ENCODE measurements around the gene TSPAN3.

The TSPAN3 gene

DNA sequence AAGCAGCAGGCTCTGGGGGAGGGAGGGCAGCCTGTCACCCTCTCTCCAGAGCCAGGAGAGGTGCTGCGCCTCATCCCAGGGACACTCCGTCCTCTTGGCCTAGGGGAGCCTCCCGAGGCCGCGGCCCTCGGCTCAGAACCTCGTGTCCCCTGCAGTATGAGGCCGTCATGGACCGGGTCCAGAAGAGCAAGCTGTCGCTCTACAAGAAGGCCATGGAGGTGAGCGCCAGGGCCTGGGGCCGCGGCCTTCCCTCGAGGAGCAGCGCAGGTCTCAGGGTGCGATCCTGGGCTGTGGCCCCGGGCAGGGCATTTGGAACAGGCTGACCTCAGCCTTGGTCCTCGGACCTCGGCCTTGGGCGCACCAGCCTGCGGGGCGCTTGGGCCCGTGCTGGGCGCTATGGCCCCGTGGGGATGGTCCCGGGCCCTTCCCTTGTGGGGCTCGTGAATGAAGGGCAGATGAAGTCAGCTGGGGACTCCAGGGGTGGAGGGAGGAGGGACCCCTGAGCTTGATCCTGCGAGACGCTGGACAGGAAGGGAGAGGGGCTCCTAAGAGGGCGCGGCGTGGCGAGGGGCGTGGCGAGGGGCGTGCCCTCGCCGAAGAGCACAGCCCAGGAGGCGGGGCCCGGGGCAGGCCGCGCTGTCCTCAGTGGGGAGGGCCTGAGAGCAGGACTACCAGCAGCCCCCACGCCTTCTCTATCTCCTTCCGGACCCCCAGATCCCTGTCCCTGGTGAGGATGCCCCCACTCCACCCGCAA is 43.0 kb downstream of the TSPAN3 start:
- no peak for TF ChIP-seq JUND (IDR thresholded peaks at IDR 0.05; ENCODE audit: low read depth)
- in situ Hi-C loops (cut with HindIII; ENCODE audit: low pct_unique_long_range_greater_than_20kb, low sequenced_read_pairs): no loop called here
- no peak for DNase-seq (ENCODE audit: low read depth in 1 of 2, low spot score in 1 of 2)

DNA sequence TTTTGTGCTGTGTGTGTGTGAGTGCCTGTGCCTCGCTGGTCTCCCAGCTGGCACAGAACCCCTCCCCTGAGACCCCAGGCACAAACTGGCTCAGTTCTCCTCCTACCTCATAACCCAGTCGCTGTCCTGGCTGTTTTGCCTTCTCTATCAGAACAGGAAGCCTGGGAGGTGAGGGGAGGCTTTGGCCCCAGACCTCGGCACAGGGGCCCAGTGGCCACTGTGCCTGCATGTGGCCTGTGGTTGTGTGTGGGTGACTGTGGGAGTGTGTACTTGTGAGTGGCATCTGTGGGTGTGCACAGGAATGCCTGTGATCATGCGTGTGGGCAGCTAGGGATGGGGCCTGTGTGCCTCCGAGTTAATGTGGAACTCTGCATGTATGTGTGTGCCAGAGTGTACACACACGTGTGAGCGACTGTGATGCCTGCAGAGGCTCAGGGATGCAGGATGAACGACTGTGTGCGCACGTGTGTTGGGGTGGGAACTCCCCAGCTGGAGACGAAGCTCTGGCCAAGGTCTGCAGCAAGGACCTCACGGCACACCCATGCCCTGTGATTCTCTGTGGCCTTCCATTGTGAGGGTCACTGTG is 43.7 kb downstream of the TSPAN3 start:
- TF ChIP-seq JUND (IDR thresholded peaks at IDR 0.05; ENCODE audit: low read depth): no peak
- in situ Hi-C loops (cut with HindIII; ENCODE audit: low pct_unique_long_range_greater_than_20kb, low sequenced_read_pairs): no loop called here
- DNase-seq (ENCODE audit: low read depth in 1 of 2, low spot score in 1 of 2): no peak

DNA sequence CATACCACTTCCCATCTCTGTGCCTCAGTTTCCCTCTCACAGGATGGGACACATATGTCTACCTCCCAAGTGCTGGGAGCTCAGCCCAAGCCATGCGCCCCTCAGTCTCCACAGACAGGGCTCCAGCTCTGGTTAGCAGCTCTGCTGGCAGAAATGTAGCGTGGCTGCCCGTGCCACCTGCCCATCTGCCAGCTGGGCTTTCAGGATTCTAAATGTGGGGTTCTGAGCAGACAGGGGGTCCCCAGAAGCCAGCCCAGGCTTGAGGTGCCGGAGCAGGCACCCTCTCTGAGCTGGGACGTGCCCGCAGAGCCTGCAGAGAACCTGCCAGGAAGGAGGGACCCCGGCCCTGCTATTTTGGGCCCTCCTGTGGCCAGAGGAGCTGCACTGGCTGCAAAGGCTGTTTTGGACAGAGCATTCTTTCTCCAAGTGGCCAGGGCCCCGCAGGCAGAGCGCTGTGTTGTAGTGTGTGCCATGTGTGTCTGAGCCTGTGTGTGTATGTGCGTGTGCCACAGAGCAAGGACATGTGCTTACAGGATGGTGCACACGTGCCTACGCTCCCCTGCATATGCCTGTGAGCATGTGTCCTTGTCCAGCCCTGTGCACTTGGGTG is 44.3 kb downstream of the TSPAN3 start:
- TF ChIP-seq JUND (IDR thresholded peaks at IDR 0.05; ENCODE audit: low read depth): no peak
- DNase-seq (ENCODE audit: low read depth in 1 of 2, low spot score in 1 of 2): no peak
- in situ Hi-C loops (cut with HindIII; ENCODE audit: low pct_unique_long_range_greater_than_20kb, low sequenced_read_pairs): no loop called here

DNA sequence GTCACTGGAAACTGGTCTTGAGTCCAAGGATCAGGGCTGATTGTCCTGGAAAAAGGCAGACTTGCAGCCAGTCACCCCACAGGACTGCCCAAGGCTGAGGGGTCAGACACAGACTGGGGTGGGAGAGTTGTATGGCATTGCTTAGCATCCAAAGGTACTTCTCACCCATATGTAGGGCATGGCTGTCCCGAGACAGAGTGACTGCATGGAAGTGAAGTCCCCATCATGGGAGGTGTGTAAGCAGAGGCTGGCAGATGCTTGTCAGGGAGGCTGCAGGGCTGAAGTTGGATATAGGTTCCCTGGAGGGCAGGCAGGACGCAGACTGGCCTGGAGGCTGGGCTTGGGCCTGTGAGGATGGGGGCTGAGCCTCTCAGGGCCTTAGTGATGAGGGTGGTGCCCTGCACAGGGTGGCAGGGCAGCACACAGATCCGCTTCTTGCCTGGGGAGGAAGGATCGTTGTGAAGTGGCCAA is 44.9 kb downstream of the TSPAN3 start:
- in situ Hi-C loops (cut with HindIII; ENCODE audit: low pct_unique_long_range_greater_than_20kb, low sequenced_read_pairs): no loop called here
- no peak for TF ChIP-seq JUND (IDR thresholded peaks at IDR 0.05; ENCODE audit: low read depth)
- DNase-seq (ENCODE audit: low read depth in 1 of 2, low spot score in 1 of 2): no peak

DNA sequence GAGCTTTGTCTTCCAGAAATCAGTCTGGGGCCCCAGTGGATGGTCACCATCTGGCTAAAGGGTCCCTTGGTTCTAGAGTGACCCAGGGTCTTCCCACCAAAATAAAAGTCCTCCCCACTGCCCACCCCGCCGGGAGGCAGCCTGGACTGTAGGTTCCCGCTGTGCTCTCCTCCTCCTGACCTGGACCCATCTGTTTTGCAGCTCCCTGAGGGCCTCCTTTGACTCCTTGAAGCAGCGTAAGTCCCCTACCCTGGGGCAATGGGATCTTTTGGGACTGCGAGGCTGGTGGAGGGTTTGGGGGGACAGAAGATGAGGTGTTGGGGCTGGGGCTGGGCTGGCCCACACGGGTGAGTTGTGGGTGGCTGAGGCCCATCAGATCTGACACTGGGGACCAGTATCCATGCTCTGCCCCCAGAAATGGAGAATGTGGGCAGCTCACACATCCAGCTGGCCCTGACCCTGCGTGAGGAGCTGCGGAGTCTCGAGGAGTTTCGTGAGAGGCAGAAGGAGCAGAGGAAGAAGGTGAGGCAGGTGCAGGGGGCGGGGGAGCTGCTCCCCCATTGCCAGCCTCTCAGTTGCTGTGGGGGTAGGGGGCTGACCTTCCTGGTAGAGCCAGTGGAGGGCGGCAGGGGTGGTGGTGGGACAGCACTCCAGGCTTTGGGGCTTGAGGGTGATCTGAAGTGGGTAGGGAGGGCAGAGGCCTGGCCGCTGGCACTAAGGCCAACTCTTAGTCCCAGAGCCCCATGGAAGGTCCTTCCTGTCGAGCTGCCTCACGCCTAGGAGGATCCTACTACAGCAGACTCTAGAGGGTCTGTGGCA is 45.6 kb downstream of the TSPAN3 start:
- in situ Hi-C loops (cut with HindIII; ENCODE audit: low pct_unique_long_range_greater_than_20kb, low sequenced_read_pairs): no loop called here
- TF ChIP-seq JUND (IDR thresholded peaks at IDR 0.05; ENCODE audit: low read depth): no peak
- DNase-seq (ENCODE audit: low read depth in 1 of 2, low spot score in 1 of 2): no peak

DNA sequence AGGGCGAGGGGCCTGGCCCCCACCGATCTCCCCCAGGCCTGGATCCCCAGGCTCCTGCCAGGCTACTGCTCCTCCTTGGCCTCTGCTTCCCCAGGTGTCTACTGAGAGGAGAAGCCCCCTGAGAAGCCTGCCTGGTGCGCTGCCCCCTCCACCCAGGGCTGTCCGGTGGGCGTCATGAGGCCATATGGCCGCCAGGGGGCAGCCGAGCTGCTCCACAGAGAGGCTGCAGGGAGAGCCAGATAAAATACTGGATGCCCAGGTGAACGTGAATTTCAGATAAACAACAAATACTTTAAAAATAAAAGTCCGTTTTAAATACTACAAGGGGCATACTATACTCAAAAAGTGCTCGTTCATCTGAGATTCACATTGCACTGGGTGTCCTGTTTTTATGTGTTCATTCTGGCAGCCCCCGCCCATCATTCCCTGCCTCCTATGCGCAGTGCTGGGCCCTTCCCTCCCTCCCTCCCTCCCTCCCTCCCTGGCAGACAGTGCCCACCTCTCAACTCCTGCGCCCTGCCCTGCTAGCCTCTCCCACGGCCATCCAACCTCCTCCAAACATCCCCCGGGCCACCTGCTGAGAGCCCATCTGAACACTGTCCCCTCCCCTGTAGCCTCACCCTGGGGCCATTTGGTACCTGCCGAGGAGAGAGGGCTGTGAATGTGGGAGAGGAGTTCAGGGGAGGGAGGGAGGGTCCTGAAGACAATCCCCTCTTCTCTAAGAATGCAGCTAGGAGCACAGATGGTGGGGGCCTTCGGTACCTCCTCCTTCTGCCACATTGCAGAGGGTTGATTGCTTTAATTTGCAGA is 46.4 kb downstream of the TSPAN3 start:
- TF ChIP-seq JUND (IDR thresholded peaks at IDR 0.05; ENCODE audit: low read depth): no peak
- in situ Hi-C loops (cut with HindIII; ENCODE audit: low pct_unique_long_range_greater_than_20kb, low sequenced_read_pairs): no loop called here
- DNase-seq (ENCODE audit: low read depth in 1 of 2, low spot score in 1 of 2): peak; percentile 58 to 79

DNA sequence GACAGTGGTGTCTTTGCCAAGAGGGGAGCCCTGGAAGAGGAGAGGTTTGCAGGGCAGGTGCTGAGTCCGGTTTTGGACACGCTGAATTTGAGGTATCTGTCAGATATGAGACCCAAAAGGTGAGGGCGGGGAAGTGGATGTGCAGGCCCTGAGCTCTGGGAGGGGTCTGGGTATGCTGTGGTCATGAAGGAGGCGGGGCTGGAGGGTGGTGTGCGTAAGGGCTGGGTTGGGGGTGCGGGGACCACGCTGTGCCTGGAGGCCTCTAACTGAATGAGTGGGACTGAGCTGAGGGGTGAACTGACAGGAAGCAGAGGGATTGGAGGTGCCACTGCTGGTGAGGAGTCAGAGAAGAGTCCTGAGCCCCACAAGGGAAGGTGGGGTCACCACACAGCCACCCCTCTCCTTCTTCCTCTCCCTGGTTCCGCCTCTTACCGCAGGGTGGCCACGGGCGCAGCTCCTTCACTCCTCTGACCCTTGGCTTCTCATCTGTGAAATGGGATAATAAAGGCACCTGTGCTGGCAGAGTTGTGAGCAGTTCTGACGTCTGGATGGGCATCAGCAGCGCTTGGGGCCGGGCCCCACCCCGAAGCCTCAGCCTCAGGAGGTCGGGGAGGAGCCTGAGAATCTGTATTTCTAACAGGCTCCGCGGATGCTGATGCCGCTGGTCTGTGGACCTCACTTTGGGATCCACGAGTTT is 47.2 kb downstream of the TSPAN3 start:
- no peak for DNase-seq (ENCODE audit: low read depth in 1 of 2, low spot score in 1 of 2)
- no peak for TF ChIP-seq JUND (IDR thresholded peaks at IDR 0.05; ENCODE audit: low read depth)
- in situ Hi-C loops (cut with HindIII; ENCODE audit: low pct_unique_long_range_greater_than_20kb, low sequenced_read_pairs): no loop called here

DNA sequence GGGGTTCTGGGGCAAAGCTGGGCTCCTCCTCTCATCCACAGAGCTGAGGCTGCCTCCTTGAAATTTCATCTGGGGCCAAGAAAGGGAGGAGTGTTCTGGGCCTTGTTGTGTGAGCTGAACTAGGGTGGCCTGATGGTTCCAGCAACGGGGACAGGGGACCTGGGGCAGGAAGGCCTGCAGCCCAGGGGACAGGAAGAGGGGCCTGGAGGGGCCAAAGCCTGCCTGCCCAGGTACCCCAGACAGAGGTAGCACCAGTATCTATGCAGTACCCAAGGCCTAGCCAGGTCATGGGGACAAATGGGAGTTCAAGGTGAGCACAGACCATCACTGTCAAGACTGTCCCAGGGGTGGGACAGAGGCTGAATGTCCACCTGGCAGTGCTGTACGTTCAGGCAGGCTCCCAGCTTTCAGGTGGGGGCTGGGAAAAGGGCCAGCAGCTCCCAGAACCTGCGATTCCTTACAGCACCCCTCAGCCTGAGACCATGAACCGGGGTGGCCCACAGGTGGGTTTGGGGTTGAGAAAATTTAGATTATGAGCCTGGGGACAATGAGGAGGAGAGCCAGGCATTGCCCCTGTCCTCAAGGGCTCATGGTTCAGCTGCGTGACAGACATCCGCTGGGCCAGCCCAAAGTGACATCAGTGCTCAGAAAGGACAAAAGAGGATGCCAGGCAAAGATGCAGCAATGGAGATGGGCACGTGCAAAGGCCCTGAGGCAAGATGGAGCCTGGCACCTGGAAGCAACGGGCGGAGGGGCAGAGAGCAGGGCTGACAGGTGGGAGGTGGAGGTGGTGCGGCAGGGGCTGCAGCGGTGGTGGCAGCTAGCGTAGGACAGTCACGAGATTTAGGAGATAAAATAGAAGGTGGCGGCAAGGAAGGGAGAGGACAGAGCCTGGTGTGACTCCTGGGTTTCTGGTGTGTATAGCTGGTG is 48.0 kb downstream of the TSPAN3 start:
- no peak for TF ChIP-seq JUND (IDR thresholded peaks at IDR 0.05; ENCODE audit: low read depth)
- in situ Hi-C loops (cut with HindIII; ENCODE audit: low pct_unique_long_range_greater_than_20kb, low sequenced_read_pairs): no loop called here
- DNase-seq (ENCODE audit: low read depth in 1 of 2, low spot score in 1 of 2): no peak

DNA sequence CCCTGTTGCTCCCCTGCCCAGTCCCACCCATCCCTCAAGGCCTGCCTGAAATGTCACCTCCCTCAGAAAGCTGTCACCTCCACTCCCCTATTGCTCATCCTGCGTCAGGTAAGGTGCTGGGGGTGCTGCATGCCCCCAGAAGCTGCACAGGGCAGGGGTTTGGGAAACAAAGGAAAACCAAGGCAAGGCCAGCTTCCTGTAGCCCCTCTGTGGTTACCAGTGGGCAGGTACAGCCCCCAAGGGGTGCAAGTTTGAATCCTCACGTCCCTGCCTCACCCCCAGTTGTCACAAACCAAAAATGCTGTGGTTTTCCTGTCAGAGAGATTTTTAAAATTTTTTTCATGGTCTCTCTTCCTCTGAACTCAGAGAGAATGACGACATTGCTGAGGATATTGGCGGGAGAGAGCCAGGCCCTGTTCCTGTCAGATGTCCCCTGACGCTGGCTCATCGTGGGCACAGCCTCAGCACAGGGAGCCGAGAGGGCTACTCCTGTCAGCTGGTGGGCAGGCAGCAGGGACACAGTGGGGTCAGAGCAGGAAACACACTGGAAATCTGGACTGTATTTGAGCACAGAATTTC is 49.0 kb downstream of the TSPAN3 start:
- in situ Hi-C loops (cut with HindIII; ENCODE audit: low pct_unique_long_range_greater_than_20kb, low sequenced_read_pairs): no loop called here
- DNase-seq (ENCODE audit: low read depth in 1 of 2, low spot score in 1 of 2): no peak
- no peak for TF ChIP-seq JUND (IDR thresholded peaks at IDR 0.05; ENCODE audit: low read depth)

DNA sequence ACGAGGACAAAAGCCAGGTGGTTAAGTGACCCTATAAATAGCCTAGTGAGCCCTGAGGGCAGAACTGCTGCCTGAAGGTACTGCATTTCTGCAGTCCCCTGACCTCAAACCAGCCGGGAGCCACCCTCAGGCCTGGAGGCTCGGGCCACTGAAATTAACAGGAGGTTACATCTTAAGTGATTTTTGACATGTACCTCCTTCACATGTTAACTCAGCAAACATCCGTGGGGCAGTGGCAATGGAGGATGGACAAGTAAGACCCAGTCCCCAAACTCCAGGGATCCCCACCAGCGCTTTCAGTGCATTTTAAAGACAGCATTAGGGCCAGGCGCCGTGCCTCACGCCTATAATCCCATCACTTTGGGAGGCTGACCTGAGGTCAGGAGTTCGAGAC is 49.8 kb downstream of the TSPAN3 start:
- in situ Hi-C loops (cut with HindIII; ENCODE audit: low pct_unique_long_range_greater_than_20kb, low sequenced_read_pairs): no loop called here
- no peak for TF ChIP-seq JUND (IDR thresholded peaks at IDR 0.05; ENCODE audit: low read depth)
- DNase-seq (ENCODE audit: low read depth in 1 of 2, low spot score in 1 of 2): no peak

All from T47D (cell line).